ENCODE data around the gene TRIM60. TPM values are rescaled to one million over a fixed set of nuclear protein-coding genes. Genes with fewer than 3 reads are reported as not detected.
A peak's percentile ranks its signal among the peaks of the same experiment; 100 is the strongest.
"Not testable (repeated sequence)": the region's sequence is repeated elsewhere in the genome, so short reads cannot be mapped to it uniquely, and the experiment has no call there.

Gene TRIM60
- total and polyA plus RNA-seq, 2 experiments from 2014 or later = not detected

DNA sequence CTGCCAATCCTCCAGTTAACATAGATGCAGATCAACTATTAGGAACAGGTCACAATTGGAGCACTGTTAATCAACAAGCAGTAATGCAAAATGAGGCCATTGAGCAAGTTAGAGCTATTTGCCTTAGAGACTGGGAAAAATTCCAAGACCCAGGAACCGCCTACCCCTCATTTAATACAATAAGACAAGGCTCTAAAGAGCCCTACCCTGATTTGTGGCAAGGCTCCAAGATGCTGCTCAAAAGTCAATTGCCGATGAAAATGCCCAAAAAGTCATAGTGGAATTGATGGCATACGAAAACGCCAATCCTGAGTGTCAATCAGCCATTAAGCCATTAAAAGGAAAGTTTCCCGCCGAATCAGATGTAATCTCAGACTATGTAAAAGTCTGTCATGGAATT, 33.9 kb upstream of the TRIM60 start (continued):
- no peak for TF ChIP-seq ZNF114 (CRISPR knock-in tag; IDR thresholded peaks at IDR 0.05)
- no peak for TF ChIP-seq CTCF (conservative IDR thresholded peaks at IDR 0.05; ENCODE audit: low read depth in 2 of 2)
- TF ChIP-seq ETS1 (IDR thresholded peaks at IDR 0.05) = no peak

DNA sequence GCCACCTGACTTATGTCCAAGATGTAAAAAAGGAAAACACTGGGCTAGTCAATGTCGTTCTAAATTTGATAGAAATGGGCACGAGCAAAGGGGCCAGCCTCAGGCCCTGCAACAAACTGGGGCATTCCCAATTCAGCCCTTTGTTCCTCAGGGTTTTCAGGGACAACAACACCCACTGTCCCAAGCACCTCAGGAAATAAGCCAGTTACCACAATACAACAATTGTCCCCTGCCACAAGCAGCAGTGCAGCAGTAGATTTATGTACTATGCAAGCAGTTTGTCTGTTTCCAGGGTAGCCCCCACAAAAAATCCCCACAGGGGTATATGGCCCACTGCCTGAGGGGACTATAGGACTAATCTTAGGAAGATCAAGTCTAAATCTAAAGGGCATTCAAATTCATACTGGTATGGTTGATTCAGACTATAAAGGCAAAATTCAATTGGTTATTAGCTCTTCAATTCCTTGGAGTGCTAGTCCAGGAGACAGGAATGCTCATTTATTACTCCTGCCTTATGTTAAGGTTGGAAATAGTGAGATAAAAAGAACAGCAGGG, 33.2 kb upstream of the TRIM60 start:
- not testable (repeated sequence) for H3K79me2 ChIP-seq (replicated peaks; ENCODE audit: insufficient read depth); H3K4me1 ChIP-seq (ENCODE audit: insufficient read depth); H3K4me2 ChIP-seq; H3K36me3 Mint-ChIP-seq (ENCODE audit: low read depth); H3K4me3 ChIP-seq; H3K9me2 ChIP-seq (ENCODE audit: insufficient read depth); H4K20me1 ChIP-seq (replicated peaks; ENCODE audit: insufficient read depth); ATAC-seq; DNase-seq (ENCODE audit: low spot score); H3K27me3 ChIP-seq (ENCODE audit: insufficient read depth); H3K4me3 Mint-ChIP-seq; H3K4me1 Mint-ChIP-seq; H2AFZ ChIP-seq; H3K27me3 Mint-ChIP-seq (ENCODE audit: insufficient read depth, low read depth, poor library complexity); H3K27ac ChIP-seq (ENCODE audit: low read depth); H3K36me3 ChIP-seq (ENCODE audit: insufficient read depth); H3K27ac Mint-ChIP-seq; H3F3A ChIP-seq (replicated peaks; ENCODE audit: low read depth); H3K9me3 Mint-ChIP-seq

DNA sequence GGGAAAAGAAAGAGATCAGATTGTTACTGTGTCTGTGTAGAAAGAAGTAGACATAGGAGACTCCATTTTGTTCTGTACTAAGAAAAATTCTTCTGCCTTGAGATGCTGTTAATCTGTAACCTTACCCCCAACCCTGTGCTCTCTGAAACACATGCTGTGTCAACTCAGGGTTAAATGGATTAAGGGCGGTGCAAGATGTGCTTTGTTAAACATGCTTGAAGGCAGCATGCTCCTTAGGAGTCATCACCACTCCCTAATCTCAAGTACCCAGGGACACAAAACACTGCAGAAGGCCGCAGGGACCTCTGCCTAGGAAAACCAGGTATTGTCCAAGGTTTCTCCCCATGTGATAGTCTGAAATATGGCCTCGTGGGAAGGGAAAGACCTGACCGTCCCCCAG, 29.8 kb upstream of the TRIM60 start:
- not testable (repeated sequence) for H3K79me2 ChIP-seq (replicated peaks; ENCODE audit: insufficient read depth); H3K36me3 Mint-ChIP-seq (ENCODE audit: low read depth); H3K4me1 ChIP-seq (ENCODE audit: insufficient read depth); H4K20me1 ChIP-seq (replicated peaks; ENCODE audit: insufficient read depth); H3K4me2 ChIP-seq; H3F3A ChIP-seq (replicated peaks; ENCODE audit: low read depth); ATAC-seq; H3K27me3 ChIP-seq (ENCODE audit: insufficient read depth); H3K36me3 ChIP-seq (ENCODE audit: insufficient read depth); H3K9me3 Mint-ChIP-seq; H3K9me2 ChIP-seq (ENCODE audit: insufficient read depth); H3K27ac Mint-ChIP-seq; H3K4me3 ChIP-seq; DNase-seq (ENCODE audit: low spot score); H3K4me1 Mint-ChIP-seq; H2AFZ ChIP-seq; H3K27me3 Mint-ChIP-seq (ENCODE audit: insufficient read depth, low read depth, poor library complexity); H3K4me3 Mint-ChIP-seq; H3K27ac ChIP-seq (ENCODE audit: low read depth)

DNA sequence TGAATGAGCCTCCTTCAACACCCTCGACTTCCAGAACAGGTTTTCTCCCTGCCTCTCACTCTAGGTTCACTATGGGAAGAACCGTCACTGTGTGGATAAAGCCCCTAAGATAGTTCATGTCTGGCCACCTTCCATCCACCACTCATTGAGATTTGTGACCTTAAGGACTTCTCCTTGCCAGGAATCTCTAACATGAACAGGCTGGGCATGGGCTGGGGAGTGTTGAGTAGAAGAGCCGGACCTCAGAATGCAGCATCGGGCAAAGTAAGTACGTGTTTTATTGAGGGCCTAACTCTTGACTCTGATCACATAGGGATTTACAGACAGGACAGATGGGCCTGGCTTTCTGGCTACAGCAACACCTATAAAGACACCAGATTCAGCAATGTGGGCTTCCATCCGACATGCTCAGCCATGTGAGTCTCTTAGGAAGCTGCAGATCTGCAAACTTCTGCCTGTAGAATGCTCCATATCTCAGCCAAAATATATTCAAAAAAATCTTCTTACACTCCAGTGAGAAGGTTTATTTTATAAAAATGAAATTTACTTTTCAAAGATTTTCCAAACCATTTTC, 26.4 kb upstream of the TRIM60 start:
- H3K36me3 ChIP-seq (ENCODE audit: insufficient read depth) = no peaks in the 10 kb centered on the region
- H3K4me3 ChIP-seq = no peak overlapping the region
- Mint-ChIP-seq H3K36me3 (ENCODE audit: low read depth) (no peaks in the 10 kb centered on the region), H3K4me1 (peaks cover 10% of the 10 kb centered on the region), H3K9me3 (no peaks in the 10 kb centered on the region), H3K27ac (no peak overlapping the region), H3K4me3 (no peak overlapping the region), H3K27me3 (ENCODE audit: insufficient read depth, low read depth, poor library complexity) (peaks cover 2% of the 10 kb centered on the region)
- no peaks in the 10 kb centered on the region for H3K27me3 ChIP-seq (ENCODE audit: insufficient read depth)
- H2AFZ ChIP-seq = peak overlapping the region; percentile 85; the same call in 1 of the 2 replicates
- no peaks in the 10 kb centered on the region for H3K4me1 ChIP-seq (ENCODE audit: insufficient read depth)
- H3F3A ChIP-seq (replicated peaks; ENCODE audit: low read depth) = no peaks in the 10 kb centered on the region
- no peaks in the 10 kb centered on the region for H3K9me2 ChIP-seq (ENCODE audit: insufficient read depth)
- no peak overlapping the region for H3K4me2 ChIP-seq
- no peak for DNase-seq (ENCODE audit: low spot score)
- no peak for ATAC-seq
- no peak overlapping the region for H3K27ac ChIP-seq (ENCODE audit: low read depth)
- no peaks in the 10 kb centered on the region for H4K20me1 ChIP-seq (replicated peaks; ENCODE audit: insufficient read depth)
- no peaks in the 10 kb centered on the region for H3K79me2 ChIP-seq (replicated peaks; ENCODE audit: insufficient read depth)
- TF ChIP-seq ZNF331 (CRISPR knock-in tag; IDR thresholded peaks at IDR 0.05; ENCODE audit: low read depth) = no peak
- no peak for TF ChIP-seq REST (IDR thresholded peaks at IDR 0.05; ENCODE audit: unreplicated experiment)
- no peak for TF ChIP-seq JUNB (IDR thresholded peaks at IDR 0.05; ENCODE audit: unreplicated experiment)
